GM18507 (cell line): Measurements from ENCODE around the gene COL24A1.

Source experiments
- DNase-seq: peaks from one replicate; pipeline ENCODE4 v3.0.0; 2011; ENCODE audit warnings: low read depth; ENCODE audit not compliant: insufficient read length; ENCODE audit errors: extremely low spot score
- FAIRE-seq: peaks from 2 replicates; lab custom pipeline; 2011; peaks lifted over from hg19 to GRCh38; lab: Jason Lieb, UNC

COL24A1 gene

GRCh38 chr1:86156566-86157455 is at the start of gene COL24A1:
COL24A1 (minus strand) TSS chr1:86156772; CDS start chr1:86156396, 376 bp downstream.
- no peak for DNase-seq
- no peak for FAIRE-seq

GRCh38 chr1:86205741-86206140 is 49.2 kb upstream of the COL24A1 start:
- DNase-seq = no peak
- FAIRE-seq = no peak

GRCh38 chr1:86202552-86203340 is 46.2 kb upstream of the COL24A1 start:
- DNase-seq = no peak
- no peak for FAIRE-seq

- DNase-seq (no peak), FAIRE-seq (no peak)
Measured at GRCh38 chr1:86201311-86201710, 44.7 kb upstream of the COL24A1 start.

GRCh38 chr1:86200901-86201300 is 44.3 kb upstream of the COL24A1 start:
- FAIRE-seq = no peak

GRCh38 chr1:86197206-86197855 is 40.8 kb upstream of the COL24A1 start:
- DNase-seq (no peak), FAIRE-seq (no peak)

More at GRCh38 chr1:86200901-86201300, 44.3 kb upstream of the COL24A1 start:
- DNase-seq = no peak

GRCh38 chr1:86195281-86195680 is 38.7 kb upstream of the COL24A1 start:
- DNase-seq (no peak), FAIRE-seq (no peak)

GRCh38 chr1:86194491-86195034 is 38.0 kb upstream of the COL24A1 start:
- FAIRE-seq = no peak

GRCh38 chr1:86192417-86192816 is 35.8 kb upstream of the COL24A1 start:
- DNase-seq = no peak
- FAIRE-seq = no peak

More at GRCh38 chr1:86194491-86195034, 38.0 kb upstream of the COL24A1 start:
- no peak for DNase-seq

GRCh38 chr1:86191958-86192357 is 35.4 kb upstream of the COL24A1 start:
- no peak for FAIRE-seq

GRCh38 chr1:86190873-86191272 is 34.3 kb upstream of the COL24A1 start:
- FAIRE-seq (no peak), DNase-seq (no peak)

More at GRCh38 chr1:86191958-86192357, 35.4 kb upstream of the COL24A1 start:
- no peak for DNase-seq

GRCh38 chr1:86184426-86184825 is 27.9 kb upstream of the COL24A1 start:
- DNase-seq = no peak
- no peak for FAIRE-seq

GRCh38 chr1:86183810-86184209 is 27.2 kb upstream of the COL24A1 start:
- DNase-seq (no peak), FAIRE-seq (no peak)

- DNase-seq (no peak), FAIRE-seq (no peak)
Measured at GRCh38 chr1:86176226-86176625, 19.7 kb upstream of the COL24A1 start.

- no peak for FAIRE-seq
Measured at GRCh38 chr1:86175756-86176155, 19.2 kb upstream of the COL24A1 start.

GRCh38 chr1:86169625-86170024 is 13.1 kb upstream of the COL24A1 start:
- DNase-seq (no peak), FAIRE-seq (no peak)

More at GRCh38 chr1:86175756-86176155, 19.2 kb upstream of the COL24A1 start:
- no peak for DNase-seq

GRCh38 chr1:86159800-86160199 is 3.2 kb upstream of the COL24A1 start:
- FAIRE-seq = no peak
- DNase-seq = no peak

- DNase-seq (no peak), FAIRE-seq (no peak)
Measured at GRCh38 chr1:86155807-86156565, 586 bp downstream of the COL24A1 start.
